ENCODE measurements around the gene ADGRB3. TPM values are rescaled to one million over a fixed set of nuclear protein-coding genes. Genes with fewer than 3 reads are reported as not detected.

The ADGRB3 gene
- total RNA-seq, 1 donor from 2014 or later: not detected

- no peaks in the 10 kb centered on the region for H3K27me3 ChIP-seq (ENCODE audit: control insufficient read depth, insufficient read depth, low read length)
- no peaks in the 10 kb centered on the region for H3K36me3 ChIP-seq (ENCODE audit: control insufficient read depth, insufficient read depth, low read length)
- no peak for FAIRE-seq
- no peak for TF ChIP-seq CTCF (IDR thresholded peaks at IDR 0.05; ENCODE audit: insufficient read depth, low read length, severe bottlenecking)
- no peak for DNase-seq (ENCODE audit: low read depth)
- no peak overlapping the region for H3K4me3 ChIP-seq (ENCODE audit: low read depth, low read length)
These were observed 391.6 kb downstream of the ADGRB3 start for GRCh38 chr6:69026715-69027114.

GRCh38 chr6:69027861-69028260 is 392.8 kb downstream of the ADGRB3 start:
- Histone ChIP-seq H3K27me3 (ENCODE audit: control insufficient read depth, insufficient read depth, low read length) (no peaks in the 10 kb centered on the region), H3K4me3 (ENCODE audit: low read depth, low read length) (no peak overlapping the region), H3K36me3 (ENCODE audit: control insufficient read depth, insufficient read depth, low read length) (no peaks in the 10 kb centered on the region)
- DNase-seq (ENCODE audit: low read depth) (no peak), FAIRE-seq (no peak)
- TF ChIP-seq CTCF (IDR thresholded peaks at IDR 0.05; ENCODE audit: insufficient read depth, low read length, severe bottlenecking): no peak

- FAIRE-seq (no peak), DNase-seq (ENCODE audit: low read depth) (peak; percentile 19)
- H3K4me3 ChIP-seq (ENCODE audit: low read depth, low read length): no peak overlapping the region
- H3K36me3 ChIP-seq (ENCODE audit: control insufficient read depth, insufficient read depth, low read length): no peaks in the 10 kb centered on the region
- no peak for TF ChIP-seq CTCF (IDR thresholded peaks at IDR 0.05; ENCODE audit: insufficient read depth, low read length, severe bottlenecking)
- H3K27me3 ChIP-seq (ENCODE audit: control insufficient read depth, insufficient read depth, low read length): no peaks in the 10 kb centered on the region
These were observed 403.8 kb downstream of the ADGRB3 start for GRCh38 chr6:69038841-69039240.

- H3K36me3 ChIP-seq (ENCODE audit: control insufficient read depth, insufficient read depth, low read length): no peaks in the 10 kb centered on the region
- H3K27me3 ChIP-seq (ENCODE audit: control insufficient read depth, insufficient read depth, low read length): no peaks in the 10 kb centered on the region
- no peak for DNase-seq (ENCODE audit: low read depth)
- H3K4me3 ChIP-seq (ENCODE audit: low read depth, low read length): no peak overlapping the region
- no peak for TF ChIP-seq CTCF (IDR thresholded peaks at IDR 0.05; ENCODE audit: insufficient read depth, low read length, severe bottlenecking)
- no peak for FAIRE-seq
These were observed 407.2 kb downstream of the ADGRB3 start for GRCh38 chr6:69042297-69042696.

GRCh38 chr6:69044534-69044933 is 409.5 kb downstream of the ADGRB3 start:
- no peak for TF ChIP-seq CTCF (IDR thresholded peaks at IDR 0.05; ENCODE audit: insufficient read depth, low read length, severe bottlenecking)
- Histone ChIP-seq H3K4me3 (ENCODE audit: low read depth, low read length) (no peak overlapping the region), H3K36me3 (ENCODE audit: control insufficient read depth, insufficient read depth, low read length) (no peaks in the 10 kb centered on the region), H3K27me3 (ENCODE audit: control insufficient read depth, insufficient read depth, low read length) (no peaks in the 10 kb centered on the region)
- DNase-seq (ENCODE audit: low read depth): peak; percentile 4
- FAIRE-seq: no peak

- TF ChIP-seq CTCF (IDR thresholded peaks at IDR 0.05; ENCODE audit: insufficient read depth, low read length, severe bottlenecking): no peak
- Histone ChIP-seq H3K27me3 (ENCODE audit: control insufficient read depth, insufficient read depth, low read length) (no peaks in the 10 kb centered on the region), H3K36me3 (ENCODE audit: control insufficient read depth, insufficient read depth, low read length) (no peaks in the 10 kb centered on the region), H3K4me3 (ENCODE audit: low read depth, low read length) (no peak overlapping the region)
- FAIRE-seq (no peak), DNase-seq (ENCODE audit: low read depth) (no peak)
These were observed 424.3 kb downstream of the ADGRB3 start for GRCh38 chr6:69059413-69059812.

Data from bronchial epithelial cell (primary cell).